HepG2 (cell line): ENCODE results near the gene SPTAN1. TPM values are rescaled to one million over a fixed set of nuclear protein-coding genes. Genes with fewer than 3 reads are reported as not detected.
A peak's percentile ranks its signal among the peaks of the same experiment; 100 is the strongest.

ENCODE experiments used
- CHCHD3 ChIP-seq: sonication (generic); formaldehyde crosslinking; IDR thresholded peaks from 2 replicates; pipeline ENCODE4 v1.8.0; 2022; ENCODE audit warnings: mild to moderate bottlenecking, missing genetic modification reagents, moderate library complexity
- CREB1 ChIP-seq, 2 experiments: fragments of 450-650 bp in 1 of 2; IDR thresholded peaks; 2 replicates each; pipeline ENCODE4 v1.6.1; 2016 to 2017; ENCODE audit warnings: control low read depth in 1 of 2, mild to moderate bottlenecking in 1 of 2, missing compliant biosample characterization in 1 of 2, missing genetic modification characterization in 1 of 2
- GABPA ChIP-seq, 2 experiments: IDR thresholded peaks; 2 replicates each; pipeline ENCODE4 v1.6.1; 2011 to 2016; ENCODE audit warnings: low read depth in 2 of 2, low read length in 1 of 2, missing biosample characterization in 1 of 2, missing genetic modification characterization in 1 of 2
- GMEB1 ChIP-seq: sonication (generic); formaldehyde crosslinking; IDR thresholded peaks from 2 replicates; pipeline ENCODE4 v1.5.1; 2020; ENCODE audit warnings: missing genetic modification reagents, mild to moderate bottlenecking, borderline replicate concordance
- HCFC1 ChIP-seq: fragments of 150-350 bp; IDR thresholded peaks from 2 replicates; pipeline ENCODE4 v1.6.1; 2014; ENCODE audit warnings: low read depth, low read length
- KLF11 ChIP-seq: IDR thresholded peaks from 2 replicates; pipeline ENCODE4 v1.6.1; 2016; ENCODE audit warnings: missing compliant biosample characterization
- KLF9 ChIP-seq: IDR thresholded peaks from 2 replicates; pipeline ENCODE4 v1.6.1; 2016; ENCODE audit warnings: low read depth
- MAFK ChIP-seq, 2 experiments: IDR thresholded peaks in 1 of 2; conservative IDR thresholded peaks in 1 of 2; 2 replicates each; pipeline ENCODE4 v1.6.1; 2011; ENCODE audit warnings: improper control_type of control experiment in 2 of 2, low read length in 2 of 2
- ONECUT2 ChIP-seq: sonication (generic); formaldehyde crosslinking; IDR thresholded peaks from 2 replicates; pipeline ENCODE4 v1.4.0; 2020; ENCODE audit warnings: missing genetic modification reagents
- PRDM4 ChIP-seq: sonication (generic); formaldehyde crosslinking; IDR thresholded peaks from 2 replicates; pipeline ENCODE4 v1.9.0; 2021; ENCODE audit warnings: missing genetic modification reagents, borderline replicate concordance
- SNAI1 ChIP-seq: sonication (generic); formaldehyde crosslinking; IDR thresholded peaks from 2 replicates; pipeline ENCODE4 v1.5.0; 2020; ENCODE audit warnings: mild to moderate bottlenecking, missing genetic modification reagents, borderline replicate concordance
- ZFP1 ChIP-seq: IDR thresholded peaks from 2 replicates; pipeline ENCODE4 v1.6.1; 2016
- ZNF138 ChIP-seq: sonication (generic); formaldehyde crosslinking; IDR thresholded peaks from 2 replicates; pipeline ENCODE4 v1.5.0; 2020; ENCODE audit warnings: mild to moderate bottlenecking, low read depth, missing genetic modification reagents
- ZNF512 ChIP-seq: sonication (generic); formaldehyde crosslinking; IDR thresholded peaks from 2 replicates; pipeline ENCODE4 v1.4.0; 2020; ENCODE audit warnings: mild to moderate bottlenecking, missing genetic modification reagents
- ZNF678 ChIP-seq: sonication (generic); formaldehyde crosslinking; IDR thresholded peaks from 2 replicates; pipeline ENCODE4 v1.4.0; 2020; ENCODE audit warnings: mild to moderate bottlenecking, missing genetic modification reagents
- polyA plus RNA-seq, 8 experiments: library from polyadenylated mRNA; depleted of rRNA in 3 of 8; stranded (reverse) in 7 of 8; unstranded in 1 of 8; fragments of >200 nt; fragmentation: Illumina TruSeq in 4 of 8; extraction: Trizol in 4 of 8; gene quantifications; 2 replicates each; pipeline versions ENCODE4 v1.2.1 to v1.2.3, GENCODE V29; 2011 to 2016; ENCODE audit warnings: low read depth in 4 of 8, missing spikeins in 1 of 8, mixed read lengths in 1 of 8; ENCODE audit not compliant: insufficient read depth in 1 of 8
- total RNA-seq, 5 experiments: library from RNA; depleted of rRNA; stranded (reverse); fragments of >200 nt; fragmentation: Illumina TruSeq; extraction: Trizol; gene quantifications; 2 replicates each; pipeline ENCODE4 v1.2.3, GENCODE V29; 2016; ENCODE audit warnings: low read depth in 1 of 5
- TF ChIP-seq, protein P1 (sequence below): sonication (generic); formaldehyde crosslinking; IDR thresholded peaks from 2 replicates; pipeline ENCODE4 v1.4.0; 2020; ENCODE audit warnings: missing genetic modification reagents
- TF ChIP-seq, protein P2 (sequence below): sonication (generic); formaldehyde crosslinking; IDR thresholded peaks from 2 replicates; pipeline ENCODE4 v1.4.0; 2020; ENCODE audit warnings: mild to moderate bottlenecking, low read depth, missing genetic modification reagents

Gene SPTAN1
- total and polyA plus RNA-seq, 2 of the 13 experiments (the other 11 are each of a cell fraction or from before 2014, with no cell fraction given) = 106 to 111 TPM

DNA sequence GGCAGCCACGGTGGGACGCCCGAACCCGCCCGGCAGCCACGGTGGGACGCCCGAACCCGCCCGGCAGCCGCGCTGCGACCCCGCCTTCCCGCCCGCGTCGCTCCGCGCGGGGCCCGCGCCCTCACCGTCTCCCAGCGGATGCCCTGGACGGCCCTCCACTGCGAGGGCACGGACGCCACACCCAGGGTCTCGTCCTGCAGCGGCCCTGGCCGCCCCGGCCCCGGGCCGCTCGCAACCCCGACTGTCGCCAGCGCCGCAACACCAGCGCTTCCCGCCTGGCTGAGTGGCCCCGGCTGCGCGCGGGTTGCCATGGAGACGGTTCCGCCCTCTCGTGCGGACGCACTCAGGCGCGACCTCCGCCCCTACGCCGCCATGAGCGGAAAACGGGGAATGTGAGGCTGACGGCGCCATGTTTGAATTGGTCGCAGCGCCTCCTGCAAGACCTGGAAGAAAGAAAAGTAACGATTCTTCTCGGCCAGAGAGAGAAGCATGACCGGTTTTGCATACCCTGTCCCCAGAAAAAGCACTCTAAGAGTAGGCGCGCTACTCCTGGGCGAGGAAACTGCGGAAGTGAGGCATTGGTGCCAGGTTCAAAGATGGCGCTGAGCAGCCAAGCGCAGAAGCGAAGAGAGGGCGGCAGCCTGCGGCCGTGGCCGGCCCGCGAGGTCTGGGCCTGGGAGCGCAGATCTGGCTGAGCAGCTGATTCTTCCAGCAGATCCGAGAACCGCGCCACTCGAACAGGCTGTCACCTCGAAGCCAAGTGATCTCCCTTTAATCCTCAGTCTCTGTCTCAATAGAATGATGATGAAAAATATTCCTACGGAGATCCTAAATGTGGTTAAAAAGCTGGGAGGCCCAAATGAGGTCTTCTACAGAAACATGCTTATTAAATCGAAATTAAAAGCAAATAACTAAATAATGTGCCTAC, 104.3 kb downstream of the SPTAN1 start, which contains the start of gene DYNC2I2 (continued):
- TF ChIP-seq GABPA (IDR thresholded peaks at IDR 0.05; ENCODE audit: low read depth, low read length) (peak; percentile 55), GABPA (CRISPR knock-in tag; IDR thresholded peaks at IDR 0.05; ENCODE audit: low read depth) (peak; percentile 86), ZNF678 (CRISPR knock-in tag) (peak; percentile 36; the same call in 1 of the 2 replicates), KLF11 (CRISPR knock-in tag) (peak; percentile 89), ONECUT2 (0 out of 2 replicates have a peak, but pooled peaks have one; percentile 8), ZFP1 (CRISPR knock-in tag) (peak; percentile 78), GMEB1 (CRISPR knock-in tag) (peak; percentile 99), CHCHD3 (CRISPR knock-in tag) (peak; percentile 64; the same call in 1 of the 2 replicates), KLF9 (CRISPR knock-in tag) (no peak), CREB1 (IDR thresholded peaks at IDR 0.05) (peak; percentile 79), CREB1 (CRISPR knock-in tag; IDR thresholded peaks at IDR 0.05) (peak; percentile 83), ZNF138 (CRISPR knock-in tag) (0 out of 2 replicates have a peak, but pooled peaks have one; percentile 77), SNAI1 (CRISPR knock-in tag) (no peak), PRDM4 (CRISPR knock-in tag) (no peak), HCFC1 (peak; percentile 77), MAFK (conservative IDR thresholded peaks at IDR 0.05 in 1 of 2, IDR thresholded peaks at IDR 0.05 in 1 of 2; ENCODE audit: low read length in 2 of 2) (no peak), ZNF512 (CRISPR knock-in tag) (no peak)
- TF ChIP-seq, protein P1, sequence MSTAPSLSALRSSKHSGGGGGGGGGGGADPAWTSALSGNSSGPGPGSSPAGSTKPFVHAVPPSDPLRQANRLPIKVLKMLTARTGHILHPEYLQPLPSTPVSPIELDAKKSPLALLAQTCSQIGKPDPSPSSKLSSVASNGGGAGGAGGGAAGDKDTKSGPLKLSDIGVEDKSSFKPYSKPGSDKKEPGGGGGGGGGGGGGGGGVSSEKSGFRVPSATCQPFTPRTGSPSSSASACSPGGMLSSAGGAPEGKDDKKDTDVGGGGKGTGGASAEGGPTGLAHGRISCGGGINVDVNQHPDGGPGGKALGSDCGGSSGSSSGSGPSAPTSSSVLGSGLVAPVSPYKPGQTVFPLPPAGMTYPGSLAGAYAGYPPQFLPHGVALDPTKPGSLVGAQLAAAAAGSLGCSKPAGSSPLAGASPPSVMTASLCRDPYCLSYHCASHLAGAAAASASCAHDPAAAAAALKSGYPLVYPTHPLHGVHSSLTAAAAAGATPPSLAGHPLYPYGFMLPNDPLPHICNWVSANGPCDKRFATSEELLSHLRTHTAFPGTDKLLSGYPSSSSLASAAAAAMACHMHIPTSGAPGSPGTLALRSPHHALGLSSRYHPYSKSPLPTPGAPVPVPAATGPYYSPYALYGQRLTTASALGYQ (CRISPR knock-in tag) = peak; percentile 69; the same call in 1 of the 2 replicates
- TF ChIP-seq, protein P2, sequence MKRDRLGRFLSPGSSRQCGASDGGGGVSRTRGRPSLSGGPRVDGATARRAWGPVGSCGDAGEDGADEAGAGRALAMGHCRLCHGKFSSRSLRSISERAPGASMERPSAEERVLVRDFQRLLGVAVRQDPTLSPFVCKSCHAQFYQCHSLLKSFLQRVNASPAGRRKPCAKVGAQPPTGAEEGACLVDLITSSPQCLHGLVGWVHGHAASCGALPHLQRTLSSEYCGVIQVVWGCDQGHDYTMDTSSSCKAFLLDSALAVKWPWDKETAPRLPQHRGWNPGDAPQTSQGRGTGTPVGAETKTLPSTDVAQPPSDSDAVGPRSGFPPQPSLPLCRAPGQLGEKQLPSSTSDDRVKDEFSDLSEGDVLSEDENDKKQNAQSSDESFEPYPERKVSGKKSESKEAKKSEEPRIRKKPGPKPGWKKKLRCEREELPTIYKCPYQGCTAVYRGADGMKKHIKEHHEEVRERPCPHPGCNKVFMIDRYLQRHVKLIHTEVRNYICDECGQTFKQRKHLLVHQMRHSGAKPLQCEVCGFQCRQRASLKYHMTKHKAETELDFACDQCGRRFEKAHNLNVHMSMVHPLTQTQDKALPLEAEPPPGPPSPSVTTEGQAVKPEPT (CRISPR knock-in tag) = peak; percentile 64; the same call in 1 of the 2 replicates
